DMS53 treated with DMSO at 0.1 percent for 48 hours (cell line): ENCODE data around the gene SFXN5.

Experiments used
- DNase-seq: peaks from one replicate; lab custom pipeline; 2025; ENCODE audit not compliant: unreplicated experiment; lab: John Stamatoyannopoulos, UW

SFXN5 gene

GRCh38 chr2:73021371-73022010 is 50.0 kb downstream of the SFXN5 start:
- DNase-seq, result no peak

- no peak for DNase-seq
These were observed 50.7 kb downstream of the SFXN5 start for GRCh38 chr2:73020657-73021370.

GRCh38 chr2:73020306-73020656 is 51.2 kb downstream of the SFXN5 start:
- DNase-seq, result no peak

GRCh38 chr2:73018188-73018825 is 53.2 kb downstream of the SFXN5 start:
- DNase-seq, result no peak

- no peak for DNase-seq
These were observed 57.6 kb downstream of the SFXN5 start for GRCh38 chr2:73013936-73014335.

- no peak for DNase-seq
These were observed 62.2 kb downstream of the SFXN5 start for GRCh38 chr2:73009177-73009839.

GRCh38 chr2:73008766-73009135 is 62.8 kb downstream of the SFXN5 start:
- DNase-seq, result no peak

GRCh38 chr2:73007991-73008765 is 63.3 kb downstream of the SFXN5 start:
- DNase-seq, result no peak

GRCh38 chr2:73006969-73007710 is 64.4 kb downstream of the SFXN5 start:
- DNase-seq, result no peak

GRCh38 chr2:73004889-73005596 is 66.5 kb downstream of the SFXN5 start:
- DNase-seq, result no peak

- no peak for DNase-seq
These were observed 67.0 kb downstream of the SFXN5 start for GRCh38 chr2:73004466-73004865.

GRCh38 chr2:73003027-73003426 is 68.5 kb downstream of the SFXN5 start:
- no peak for DNase-seq

- DNase-seq, result no peak
These were observed 70.5 kb downstream of the SFXN5 start for GRCh38 chr2:73000808-73001570.

- DNase-seq, result no peak
These were observed 71.5 kb downstream of the SFXN5 start for GRCh38 chr2:72999729-73000725.

- DNase-seq, result no peak
These were observed 72.8 kb downstream of the SFXN5 start for GRCh38 chr2:72998724-72999123.

- no peak for DNase-seq
These were observed 73.3 kb downstream of the SFXN5 start for GRCh38 chr2:72998234-72998651.

- no peak for DNase-seq
These were observed 75.4 kb downstream of the SFXN5 start for GRCh38 chr2:72996117-72996502.
